ENCODE data around the gene ZNF705A. TPM values are rescaled to one million over a fixed set of nuclear protein-coding genes. Genes with fewer than 3 reads are reported as not detected.
A peak's percentile ranks its signal among the peaks of the same experiment; 100 is the strongest.
"Not testable (repeated sequence)": the region's sequence is repeated elsewhere in the genome, so short reads cannot be mapped to it uniquely, and the experiment has no call there.

Gene ZNF705A
- total and polyA plus RNA-seq, 4 donors, result 0.02 to 0.28 TPM; not detected in 2

DNA sequence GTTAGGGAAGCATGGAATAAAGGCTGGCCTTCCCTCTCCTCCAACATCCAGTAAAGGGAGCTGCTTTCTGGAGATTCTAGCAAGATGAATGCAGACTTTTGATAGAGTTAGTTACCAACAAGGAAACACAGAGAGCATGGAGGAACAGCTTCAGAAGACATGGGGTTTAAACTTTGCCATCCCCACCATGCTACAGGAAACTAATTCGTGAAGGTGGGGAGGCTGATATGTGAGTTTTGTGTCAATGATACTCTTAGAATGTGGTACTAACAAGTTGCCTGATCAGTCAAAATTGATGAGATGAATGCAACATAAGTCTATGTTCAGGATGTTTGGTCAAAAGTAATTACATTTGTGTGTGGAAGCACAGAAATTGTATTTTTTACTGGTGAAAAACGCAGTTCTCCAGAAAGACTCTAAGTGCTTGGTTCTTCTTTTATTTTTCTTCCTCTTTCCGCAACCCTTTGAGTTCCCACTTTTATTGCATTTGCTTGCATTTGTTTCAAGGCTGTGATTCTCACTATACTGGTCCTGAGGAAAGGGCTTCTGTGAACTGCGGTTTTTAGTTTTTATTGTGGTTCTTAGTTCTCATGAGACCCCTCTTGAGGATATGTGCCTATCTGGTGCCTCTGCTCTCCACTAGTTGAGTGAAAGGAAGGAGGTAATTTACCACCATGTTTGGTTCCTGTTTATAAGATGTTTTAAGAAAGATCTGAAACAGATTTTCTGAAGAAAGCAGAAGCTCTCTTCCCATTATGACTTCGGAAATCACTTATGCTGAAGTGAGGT, 33.5 kb upstream of the ZNF705A start, which contains the start of gene CLEC4A:
CLEC4A (plus strand) TSS at position 494 of the 789 bp plus-strand sequence; CDS start at position 756, 262 bp downstream.
- WGBS, 2 donors, result 27 to 62% methylated on average over 5 of the region's 5 CpGs
- H3K36me3 ChIP-seq (ENCODE audit: control insufficient read depth in 4 of 4, insufficient read depth in 4 of 4, low read length in 4 of 4), result peaks cover 0 to 9% (median 2%) of the 10 kb centered on the region in 4 donors
- H3K27me3 ChIP-seq (ENCODE audit: control insufficient read depth in 3 of 3, insufficient read depth in 3 of 3, low read length in 2 of 3), result no peaks in the 10 kb centered on the region
- DNase-seq, result no peak
- no peaks in the 10 kb centered on the region for H3K4me1 ChIP-seq (ENCODE audit: control insufficient read depth in 5 of 5, insufficient read depth in 5 of 5, low read length in 5 of 5)
- peak within 1 kb of the TSS in 1 of 2 donors; percentile 6 for H3K27ac ChIP-seq (ENCODE audit: low read depth in 1 of 2, low read length in 1 of 2)
- TF ChIP-seq, protein P1, sequence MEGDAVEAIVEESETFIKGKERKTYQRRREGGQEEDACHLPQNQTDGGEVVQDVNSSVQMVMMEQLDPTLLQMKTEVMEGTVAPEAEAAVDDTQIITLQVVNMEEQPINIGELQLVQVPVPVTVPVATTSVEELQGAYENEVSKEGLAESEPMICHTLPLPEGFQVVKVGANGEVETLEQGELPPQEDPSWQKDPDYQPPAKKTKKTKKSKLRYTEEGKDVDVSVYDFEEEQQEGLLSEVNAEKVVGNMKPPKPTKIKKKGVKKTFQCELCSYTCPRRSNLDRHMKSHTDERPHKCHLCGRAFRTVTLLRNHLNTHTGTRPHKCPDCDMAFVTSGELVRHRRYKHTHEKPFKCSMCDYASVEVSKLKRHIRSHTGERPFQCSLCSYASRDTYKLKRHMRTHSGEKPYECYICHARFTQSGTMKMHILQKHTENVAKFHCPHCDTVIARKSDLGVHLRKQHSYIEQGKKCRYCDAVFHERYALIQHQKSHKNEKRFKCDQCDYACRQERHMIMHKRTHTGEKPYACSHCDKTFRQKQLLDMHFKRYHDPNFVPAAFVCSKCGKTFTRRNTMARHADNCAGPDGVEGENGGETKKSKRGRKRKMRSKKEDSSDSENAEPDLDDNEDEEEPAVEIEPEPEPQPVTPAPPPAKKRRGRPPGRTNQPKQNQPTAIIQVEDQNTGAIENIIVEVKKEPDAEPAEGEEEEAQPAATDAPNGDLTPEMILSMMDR (IDR thresholded peaks at IDR 0.05; ENCODE audit: control extremely low read depth, extremely low read depth), result no peak
- no peaks in the 10 kb centered on the region for H3K9me3 ChIP-seq (ENCODE audit: control insufficient read depth in 4 of 4, insufficient read depth in 3 of 4, low read length in 3 of 4)
- ATAC-seq (ENCODE audit: insufficient read depth, low FRiP score), result no peak
- no peak within 1 kb of the TSS for H3K9ac ChIP-seq (ENCODE audit: insufficient read depth in 1 of 2, low read length in 2 of 2)
- no peak within 1 kb of the TSS for H3K4me3 ChIP-seq

DNA sequence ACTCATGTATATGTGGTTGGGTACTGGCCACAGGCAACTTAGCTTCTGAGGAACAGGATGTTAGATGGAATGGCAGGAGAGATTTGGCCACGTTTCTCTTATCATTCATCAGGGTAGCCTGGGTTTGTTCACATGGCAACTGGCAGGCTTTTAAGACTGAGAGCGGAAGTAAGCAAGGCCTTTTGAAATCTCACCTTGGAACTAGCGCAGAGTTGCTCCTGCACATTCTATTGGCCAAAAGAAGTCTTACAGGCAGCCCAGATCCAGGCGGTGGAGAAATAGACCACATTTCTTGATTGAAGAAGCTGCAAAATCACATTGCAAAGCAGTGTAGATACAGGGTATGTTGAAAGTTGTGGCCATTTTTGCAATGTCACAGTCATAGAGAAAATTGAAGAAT, 29.7 kb upstream of the ZNF705A start:
- H3K27ac ChIP-seq (ENCODE audit: low read depth in 1 of 2, low read length in 1 of 2), result no peak overlapping the region
- H3K9ac ChIP-seq (ENCODE audit: insufficient read depth in 1 of 2, low read length in 2 of 2), result no peak overlapping the region
- no peaks in the 10 kb centered on the region for H3K27me3 ChIP-seq (ENCODE audit: control insufficient read depth in 3 of 3, insufficient read depth in 3 of 3, low read length in 2 of 3)
- no peaks in the 10 kb centered on the region for H3K9me3 ChIP-seq (ENCODE audit: control insufficient read depth in 4 of 4, insufficient read depth in 3 of 4, low read length in 3 of 4)
- H3K4me3 ChIP-seq, result no peak overlapping the region
- WGBS, 2 donors, result 41 to 64% methylated on average over 4 of the region's 4 CpGs
- ATAC-seq (ENCODE audit: insufficient read depth, low FRiP score), result no peak
- H3K36me3 ChIP-seq (ENCODE audit: control insufficient read depth in 4 of 4, insufficient read depth in 4 of 4, low read length in 4 of 4), result peaks cover 0 to 9% (median 0%) of the 10 kb centered on the region in 4 donors
- TF ChIP-seq, protein P1 (IDR thresholded peaks at IDR 0.05; ENCODE audit: control extremely low read depth, extremely low read depth), result no peak
- no peaks in the 10 kb centered on the region for H3K4me1 ChIP-seq (ENCODE audit: control insufficient read depth in 5 of 5, insufficient read depth in 5 of 5, low read length in 5 of 5)
- DNase-seq, result no peak

DNA sequence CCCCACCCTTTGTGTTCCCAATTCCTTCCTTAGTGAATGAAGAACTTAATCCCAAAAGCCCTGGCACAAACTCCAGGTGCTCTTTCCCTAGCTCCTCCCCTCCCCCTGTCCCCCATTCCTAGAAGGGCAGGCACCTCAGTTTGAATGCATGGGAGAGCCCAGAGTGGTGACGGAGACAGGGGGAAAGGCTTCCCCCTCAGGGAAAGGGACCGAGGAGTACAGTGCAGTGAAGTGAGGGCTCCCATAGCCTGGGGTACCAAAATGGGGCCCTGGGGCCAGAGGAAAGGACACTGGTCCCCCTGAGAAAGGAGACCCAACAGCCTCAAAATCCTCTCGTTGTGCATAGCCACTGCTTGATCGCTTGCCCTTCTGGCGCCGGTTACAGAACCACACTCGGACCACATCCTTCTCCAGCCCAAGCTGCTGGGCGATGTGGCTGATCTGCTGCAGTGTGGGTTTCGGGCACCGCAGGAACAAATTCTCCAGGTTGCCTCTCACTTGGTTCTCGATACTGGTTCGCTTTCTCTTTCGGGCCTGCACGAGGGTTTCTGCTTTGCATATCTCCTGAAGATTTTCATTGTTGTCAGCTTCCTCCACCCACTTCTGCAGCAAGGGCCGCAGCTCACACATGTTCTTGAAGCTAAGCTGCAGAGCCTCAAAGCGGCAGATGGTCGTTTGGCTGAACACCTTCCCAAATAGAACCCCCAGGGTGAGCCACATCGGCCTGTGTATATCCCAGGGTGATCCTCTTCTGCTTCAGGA, 23.0 kb upstream of the ZNF705A start:
- H3K4me3 ChIP-seq; H3K9ac ChIP-seq (ENCODE audit: insufficient read depth in 1 of 2, low read length in 2 of 2); H3K4me1 ChIP-seq (ENCODE audit: control insufficient read depth in 5 of 5, insufficient read depth in 5 of 5, low read length in 5 of 5); H3K9me3 ChIP-seq (ENCODE audit: control insufficient read depth in 4 of 4, insufficient read depth in 3 of 4, low read length in 3 of 4); ATAC-seq (ENCODE audit: insufficient read depth, low FRiP score); H3K27me3 ChIP-seq (ENCODE audit: control insufficient read depth in 3 of 3, insufficient read depth in 3 of 3, low read length in 2 of 3); H3K36me3 ChIP-seq (ENCODE audit: control insufficient read depth in 4 of 4, insufficient read depth in 4 of 4, low read length in 4 of 4); H3K27ac ChIP-seq (ENCODE audit: low read depth in 1 of 2, low read length in 1 of 2); DNase-seq: not testable (repeated sequence)
- 93% methylated on average over 15 to 16 of the region's 18 CpGs for WGBS, 2 donors

DNA sequence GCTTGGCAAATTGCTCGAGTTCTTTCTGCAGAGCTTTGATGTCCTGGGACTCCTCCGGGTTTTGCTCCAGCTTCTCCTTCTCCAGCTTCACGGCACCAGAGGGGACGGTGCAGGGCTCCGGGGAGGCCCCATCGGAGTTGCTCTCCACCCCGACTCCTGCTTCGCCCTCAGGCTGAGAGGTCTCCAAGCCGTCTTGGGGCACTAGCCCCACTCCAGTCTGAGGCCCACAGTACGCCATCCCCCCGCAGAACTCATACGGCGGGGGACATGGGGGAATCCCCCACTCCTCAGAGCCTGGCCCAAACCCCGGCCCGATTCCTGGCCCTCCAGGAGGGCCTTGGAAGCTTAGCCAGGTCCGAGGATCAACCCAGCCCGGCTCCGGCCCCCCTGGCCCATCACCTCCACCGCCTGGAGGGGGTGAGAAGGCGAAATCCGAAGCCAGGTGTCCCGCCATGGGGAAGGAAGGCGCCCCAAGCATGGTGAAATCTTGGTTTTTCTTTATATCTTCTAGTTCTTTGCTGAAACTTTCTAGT, 22.4 kb upstream of the ZNF705A start:
- not testable (repeated sequence) for H3K9me3 ChIP-seq (ENCODE audit: control insufficient read depth in 4 of 4, insufficient read depth in 3 of 4, low read length in 3 of 4); DNase-seq; H3K27ac ChIP-seq (ENCODE audit: low read depth in 1 of 2, low read length in 1 of 2); H3K9ac ChIP-seq (ENCODE audit: insufficient read depth in 1 of 2, low read length in 2 of 2); H3K27me3 ChIP-seq (ENCODE audit: control insufficient read depth in 3 of 3, insufficient read depth in 3 of 3, low read length in 2 of 3); H3K4me1 ChIP-seq (ENCODE audit: control insufficient read depth in 5 of 5, insufficient read depth in 5 of 5, low read length in 5 of 5); H3K4me3 ChIP-seq; ATAC-seq (ENCODE audit: insufficient read depth, low FRiP score); H3K36me3 ChIP-seq (ENCODE audit: control insufficient read depth in 4 of 4, insufficient read depth in 4 of 4, low read length in 4 of 4)
- 96% methylated on average over 23 of the region's 23 CpGs for WGBS, 2 donors

DNA sequence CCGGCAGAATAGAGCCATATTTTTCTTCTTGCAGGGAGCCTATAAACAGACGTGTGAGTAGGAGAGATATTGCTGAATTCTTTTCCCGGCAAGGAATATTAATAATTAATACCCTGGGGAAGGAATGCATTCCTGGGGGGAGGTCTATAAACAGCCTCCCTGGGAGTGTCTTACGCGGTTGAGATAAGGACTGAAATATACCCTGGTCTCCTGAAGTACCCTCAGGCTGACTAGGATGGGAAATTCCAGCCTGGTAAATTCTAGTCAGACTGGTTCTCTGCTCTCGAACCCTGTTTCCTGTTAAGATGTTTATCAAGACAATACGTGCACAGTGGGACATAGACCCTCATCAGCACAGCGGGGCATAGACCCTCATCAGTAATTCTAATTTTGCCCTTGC, 15.2 kb upstream of the ZNF705A start:
- not testable (repeated sequence) for H3K27me3 ChIP-seq (ENCODE audit: control insufficient read depth in 3 of 3, insufficient read depth in 3 of 3, low read length in 2 of 3); H3K27ac ChIP-seq (ENCODE audit: low read depth in 1 of 2, low read length in 1 of 2); H3K4me1 ChIP-seq (ENCODE audit: control insufficient read depth in 5 of 5, insufficient read depth in 5 of 5, low read length in 5 of 5); H3K36me3 ChIP-seq (ENCODE audit: control insufficient read depth in 4 of 4, insufficient read depth in 4 of 4, low read length in 4 of 4); H3K9ac ChIP-seq (ENCODE audit: insufficient read depth in 1 of 2, low read length in 2 of 2); H3K4me3 ChIP-seq; DNase-seq; ATAC-seq (ENCODE audit: insufficient read depth, low FRiP score); H3K9me3 ChIP-seq (ENCODE audit: control insufficient read depth in 4 of 4, insufficient read depth in 3 of 4, low read length in 3 of 4)
- 67 to 83% methylated on average over 8 of the region's 8 CpGs for WGBS, 2 donors

Measured in lung (tissue), 12 donors.